Neuronal stem cell (in vitro differentiated cells): ENCODE measurements around the gene GRIN2A.

Experiments
- DNase-seq: peaks from one replicate; pipeline ENCODE4 v3.0.0-alpha.2; 2013; ENCODE audit warnings: low spot score
- H2AFZ ChIP-seq: one replicate; pipeline ENCODE4 v1.6.1; 2013; ENCODE audit warnings: mild to moderate bottlenecking, low read length, inconsistent platforms
- H2AK5ac ChIP-seq: 2 replicates; pipeline ENCODE4 v1.6.1; 2013; ENCODE audit warnings: low read depth, mild to moderate bottlenecking, inconsistent platforms, low read length, moderate library complexity, mixed read lengths
- H2BK120ac ChIP-seq: 2 replicates; pipeline ENCODE4 v1.6.1; 2013; ENCODE audit warnings: low read depth, mild to moderate bottlenecking, inconsistent platforms, low read length, moderate library complexity, mixed read lengths
- H2BK12ac ChIP-seq: one replicate; pipeline ENCODE4 v1.6.1; 2013; ENCODE audit warnings: low read length, inconsistent platforms
- H2BK15ac ChIP-seq: 2 replicates; pipeline ENCODE4 v1.6.1; 2013; ENCODE audit warnings: mild to moderate bottlenecking, low read length, inconsistent platforms, mixed read lengths
- H2BK5ac ChIP-seq: one replicate; pipeline ENCODE4 v1.6.1; 2013; ENCODE audit warnings: inconsistent platforms, mild to moderate bottlenecking, low read length, moderate library complexity
- H3K14ac ChIP-seq: one replicate; pipeline ENCODE4 v1.6.1; 2013; ENCODE audit warnings: low read length, inconsistent platforms
- H3K18ac ChIP-seq: 2 replicates; pipeline ENCODE4 v1.6.1; 2013; ENCODE audit warnings: low read length, inconsistent platforms
- H3K23ac ChIP-seq: 2 replicates; pipeline ENCODE4 v1.6.1; 2013; ENCODE audit warnings: low read depth, mild to moderate bottlenecking, mixed read lengths, low read length, inconsistent platforms; ENCODE audit not compliant: poor library complexity
- H3K27ac ChIP-seq: replicated peaks from 3 replicates; pipeline ENCODE4 v1.5.1; 2013; ENCODE audit warnings: low read length, inconsistent platforms
- H3K27me3 ChIP-seq, 3 experiments: 2 replicates each; pipeline ENCODE4 v1.6.1; 2013; ENCODE audit warnings: low read length in 3 of 3, mild to moderate bottlenecking in 2 of 3, inconsistent platforms in 1 of 3, low read depth in 1 of 3, mixed read lengths in 1 of 3, moderate library complexity in 1 of 3; ENCODE audit not compliant: control insufficient read depth in 3 of 3, insufficient read depth in 3 of 3
- H3K36me3 ChIP-seq, 2 donors: replicated peaks in 1 of 2; 2 replicates each; pipeline ENCODE4 v1.6.1; 2013; ENCODE audit warnings: low read length in 2 of 2; ENCODE audit not compliant: control insufficient read depth in 2 of 2, insufficient read depth in 2 of 2
- H3K4ac ChIP-seq: 2 replicates; pipeline ENCODE4 v1.6.1; 2013; ENCODE audit warnings: inconsistent platforms, mild to moderate bottlenecking, low read length, moderate library complexity
- H3K4me1 ChIP-seq, 2 donors: 1 replicate in 1 of 2; 2 replicates in 1 of 2; pipeline ENCODE4 v1.6.1; 2013; ENCODE audit warnings: low read length in 2 of 2, low read depth in 1 of 2; ENCODE audit not compliant: control insufficient read depth in 2 of 2, insufficient read depth in 1 of 2
- H3K4me2 ChIP-seq: one replicate; pipeline ENCODE4 v1.6.1; 2013; ENCODE audit warnings: mild to moderate bottlenecking, low read length, inconsistent platforms; ENCODE audit not compliant: insufficient read depth, poor library complexity, severe bottlenecking
- H3K4me3 ChIP-seq, 2 donors: 2 replicates each; pipeline ENCODE4 v1.5.1; 2013; ENCODE audit warnings: low read length in 2 of 2, mild to moderate bottlenecking in 2 of 2, inconsistent platforms in 1 of 2, moderate library complexity in 1 of 2
- H3K79me1 ChIP-seq: one replicate; pipeline ENCODE4 v1.6.1; 2013; ENCODE audit warnings: low read depth, mild to moderate bottlenecking, inconsistent platforms, low read length, moderate library complexity
- H3K9ac ChIP-seq: one replicate; pipeline ENCODE4 v1.6.1; 2013; ENCODE audit warnings: mild to moderate bottlenecking, low read depth, low read length, inconsistent platforms; ENCODE audit not compliant: poor library complexity
- H3K9me3 ChIP-seq, 2 donors: replicated peaks in 1 of 2; 2 replicates each; pipeline versions ENCODE3 to v1.6.1; 2013; ENCODE audit warnings: low read length in 2 of 2, mild to moderate bottlenecking in 2 of 2, inconsistent platforms in 1 of 2, low read depth in 1 of 2, mixed read lengths in 1 of 2, moderate library complexity in 1 of 2; ENCODE audit not compliant: control insufficient read depth in 2 of 2, insufficient read depth in 1 of 2
- H4K8ac ChIP-seq: one replicate; pipeline ENCODE4 v1.6.1; 2013; ENCODE audit warnings: low read depth, mild to moderate bottlenecking, inconsistent platforms, low read length, moderate library complexity
- H4K91ac ChIP-seq: one replicate; pipeline ENCODE4 v1.6.1; 2013; ENCODE audit warnings: low read length, low read depth, mild to moderate bottlenecking, inconsistent platforms; ENCODE audit not compliant: poor library complexity
- whole genome bisulfite sequencing, 2 donors: extraction: QIAGEN DNeasy Blood & Tissue Kit; methylation state at CpG; one replicate each; pipeline ENCODE4 v1.1.7; 2013; ENCODE audit warnings: missing lambda C conversion rate in 2 of 2, mixed read lengths in 1 of 2; ENCODE audit not compliant: insufficient read length in 2 of 2, insufficient replicate concordance in 1 of 2; ENCODE audit errors: extremely low coverage in 2 of 2; 5-methylcytosine and 5-hydroxymethylcytosine counted together

The GRIN2A gene

DNA sequence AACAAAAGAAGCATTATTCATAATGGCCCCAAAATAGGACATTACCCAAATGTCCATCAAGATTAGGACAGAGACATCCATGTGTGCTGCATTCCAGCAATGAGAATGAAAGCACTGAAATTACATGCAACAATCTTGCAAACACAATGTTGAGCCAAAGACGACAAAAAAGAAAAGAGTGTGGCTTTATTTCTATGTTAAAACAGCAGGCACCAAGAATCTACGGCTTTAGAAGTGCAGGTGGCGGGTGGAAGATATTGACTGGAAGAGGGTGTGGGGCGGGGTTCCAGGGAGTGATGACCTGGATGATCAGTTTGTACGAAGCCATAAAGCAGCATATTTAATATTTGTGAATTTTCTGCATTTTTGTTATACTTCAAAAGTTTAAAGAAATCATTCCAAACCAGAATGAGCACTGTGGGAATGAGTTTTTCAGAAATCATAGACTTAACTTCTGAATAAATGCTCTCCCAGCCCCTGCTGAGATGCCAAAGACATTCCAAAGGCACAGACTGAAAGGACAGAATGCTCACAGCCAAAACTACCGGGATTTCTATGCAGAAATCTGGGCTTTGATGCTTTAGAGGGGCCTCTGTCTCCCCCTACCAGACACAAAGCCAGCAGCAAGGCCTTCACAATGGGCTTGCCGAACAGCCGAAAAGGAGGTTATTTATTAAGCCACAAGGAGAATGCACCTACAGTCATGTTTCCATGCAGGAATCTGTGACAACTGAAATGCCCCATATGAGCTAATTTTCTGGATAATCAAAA lies 361.6 kb downstream of the GRIN2A start:
- peak overlapping the region; percentile 65 for H3K27ac ChIP-seq

DNA sequence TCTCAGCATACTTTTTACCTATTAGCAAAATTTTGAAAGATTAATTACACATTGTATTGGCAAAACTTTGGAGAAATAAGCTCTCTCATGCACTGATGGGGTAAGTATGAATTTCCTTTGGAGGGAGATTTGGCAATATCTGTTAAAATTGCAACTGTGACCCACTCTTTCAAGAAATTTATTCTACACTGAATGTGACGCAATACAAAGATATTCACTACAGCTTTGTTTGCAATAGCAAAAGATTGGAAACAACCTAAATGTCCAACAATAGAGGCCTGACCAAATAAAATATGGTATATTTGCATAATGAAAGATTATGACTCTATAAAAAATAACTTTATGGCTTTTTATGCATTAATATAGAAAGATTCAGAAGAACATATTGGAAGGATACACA lies 363.5 kb downstream of the GRIN2A start:
- Histone ChIP-seq H3K27ac (no peak overlapping the region), H3K4me1 (peaks cover 3 to 13% of the 10 kb centered on the region in 2 donors), H4K91ac (no peak overlapping the region), H3K79me1 (no peaks in the 10 kb centered on the region), H3K9me3 (no peaks in the 10 kb centered on the region), H3K4ac (no peak overlapping the region), H3K14ac (no peak overlapping the region), H3K4me3 (no peak overlapping the region), H2BK12ac (no peak overlapping the region), H2AFZ (no peak overlapping the region), H3K27me3 (peaks cover 0 to 3% (median 0%) of the 10 kb centered on the region in 3 experiments), H2BK120ac (no peak overlapping the region), H2AK5ac (no peak overlapping the region), H3K36me3 (no peaks in the 10 kb centered on the region), H3K9ac (no peak overlapping the region), H3K18ac (no peak overlapping the region), H3K23ac (no peak overlapping the region), H2BK5ac (no peak overlapping the region), H4K8ac (no peak overlapping the region), H3K4me2 (no peak overlapping the region), H2BK15ac (no peak overlapping the region)
- DNase-seq = no peak
- WGBS, 2 donors = no CpG with 5 or more reads among the region's 1 CpG

More for the DNA sequence above, 361.6 kb downstream of the GRIN2A start:
- no peak overlapping the region for H4K91ac ChIP-seq
- H2AFZ ChIP-seq = no peak overlapping the region
- peaks cover 0 to 3% (median 0%) of the 10 kb centered on the region in 3 experiments for H3K27me3 ChIP-seq
- no peak overlapping the region for H2BK5ac ChIP-seq
- H3K36me3 ChIP-seq = no peaks in the 10 kb centered on the region
- H3K4me2 ChIP-seq = peak overlapping the region; percentile 42
- H2BK12ac ChIP-seq = no peak overlapping the region
- no peak overlapping the region for H2BK120ac ChIP-seq
- H3K4ac ChIP-seq = no peak overlapping the region
- no CpG with 5 or more reads among the region's 8 CpGs for WGBS, 2 donors
- H3K18ac ChIP-seq = no peak overlapping the region
- H3K23ac ChIP-seq = no peak overlapping the region
- no peaks in the 10 kb centered on the region for H3K79me1 ChIP-seq
- DNase-seq = peak; percentile 76
- no peak overlapping the region for H3K14ac ChIP-seq
- no peaks in the 10 kb centered on the region for H3K9me3 ChIP-seq
- H2BK15ac ChIP-seq = no peak overlapping the region
- no peak overlapping the region for H3K9ac ChIP-seq
- H2AK5ac ChIP-seq = no peak overlapping the region
- H3K4me1 ChIP-seq = peaks cover 3 to 12% of the 10 kb centered on the region in 2 donors
- H3K4me3 ChIP-seq = no peak overlapping the region
- no peak overlapping the region for H4K8ac ChIP-seq

DNA sequence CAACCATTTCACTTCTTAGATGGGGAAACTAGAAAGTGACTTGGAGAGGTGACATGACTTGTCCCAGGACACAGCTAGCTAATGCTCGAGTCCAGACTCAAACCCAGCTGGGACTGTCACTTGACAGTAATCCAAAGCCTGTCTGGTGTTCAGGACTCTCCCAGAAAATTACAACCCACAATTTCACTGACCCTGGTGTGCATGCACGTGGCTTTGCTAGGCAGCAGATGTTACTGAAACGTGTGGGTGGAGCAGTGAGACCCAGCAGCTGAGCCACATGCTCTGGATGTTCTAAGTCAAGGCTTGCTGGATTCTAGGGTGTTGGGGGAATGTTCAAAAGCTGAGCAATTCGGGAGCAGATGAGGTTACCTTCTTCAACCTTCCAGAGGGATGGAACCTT lies 364.6 kb downstream of the GRIN2A start:
- no peak overlapping the region for H3K4me2 ChIP-seq
- no peak overlapping the region for H3K4ac ChIP-seq
- H3K79me1 ChIP-seq = no peaks in the 10 kb centered on the region
- DNase-seq = no peak
- H3K23ac ChIP-seq = no peak overlapping the region
- H3K27me3 ChIP-seq = peaks cover 0 to 3% (median 0%) of the 10 kb centered on the region in 3 experiments
- no peak overlapping the region for H2BK5ac ChIP-seq
- no peak overlapping the region for H3K18ac ChIP-seq
- H2BK12ac ChIP-seq = no peak overlapping the region
- H2AK5ac ChIP-seq = no peak overlapping the region
- H3K14ac ChIP-seq = no peak overlapping the region
- no peak overlapping the region for H3K9ac ChIP-seq
- H4K8ac ChIP-seq = no peak overlapping the region
- WGBS, 2 donors = no CpG with 5 or more reads among the region's 4 CpGs
- peak overlapping the region in 1 of 2 donors; percentile 63 for H3K4me3 ChIP-seq
- H2AFZ ChIP-seq = no peak overlapping the region
- H3K4me1 ChIP-seq = peaks cover 3 to 14% of the 10 kb centered on the region in 2 donors
- no peaks in the 10 kb centered on the region for H3K36me3 ChIP-seq
- H3K9me3 ChIP-seq = no peaks in the 10 kb centered on the region
- no peak overlapping the region for H2BK15ac ChIP-seq
- no peak overlapping the region for H4K91ac ChIP-seq
- no peak overlapping the region for H3K27ac ChIP-seq
- H2BK120ac ChIP-seq = no peak overlapping the region

DNA sequence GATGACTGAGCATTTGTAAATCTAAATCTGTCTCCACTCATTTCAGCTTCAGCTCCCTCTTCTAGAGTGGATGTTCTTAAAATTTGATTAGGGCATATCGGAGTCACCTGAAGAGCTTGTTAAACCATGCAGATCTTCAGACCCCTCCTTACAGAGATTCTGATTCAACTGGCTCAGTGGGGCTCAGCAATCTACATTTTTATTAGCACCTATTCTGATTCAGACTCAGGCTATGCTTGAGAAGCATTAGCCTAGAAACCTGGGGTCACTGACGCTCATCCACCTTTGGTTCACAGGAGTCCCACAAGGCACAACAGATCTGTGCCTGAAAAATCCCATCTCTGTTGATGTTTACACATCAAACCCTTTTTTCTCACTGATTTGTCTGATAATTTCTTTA lies 365.6 kb downstream of the GRIN2A start:
- no CpG with 5 or more reads among the region's 2 CpGs for WGBS, 2 donors
- Histone ChIP-seq H3K4me1 (peaks cover 3 to 10% of the 10 kb centered on the region in 2 donors), H3K9ac (no peak overlapping the region), H3K23ac (no peak overlapping the region), H2AFZ (no peak overlapping the region), H3K36me3 (no peaks in the 10 kb centered on the region), H3K4me3 (no peak overlapping the region), H3K14ac (no peak overlapping the region), H3K4ac (no peak overlapping the region), H3K27me3 (no peaks in the 10 kb centered on the region), H3K18ac (no peak overlapping the region), H2BK120ac (no peak overlapping the region), H2BK5ac (no peak overlapping the region), H3K4me2 (no peak overlapping the region), H4K8ac (no peak overlapping the region), H3K9me3 (no peaks in the 10 kb centered on the region), H3K79me1 (no peaks in the 10 kb centered on the region), H4K91ac (no peak overlapping the region), H2AK5ac (no peak overlapping the region), H3K27ac (no peak overlapping the region), H2BK12ac (no peak overlapping the region), H2BK15ac (no peak overlapping the region)
- no peak for DNase-seq
